CD4-positive, alpha-beta T cell treated with Interleukin-6 for 4 hours (primary cell): Measurements from ENCODE around the gene APAF1.
"Not testable (repeated sequence)": the region's sequence is repeated elsewhere in the genome, so short reads cannot be mapped to it uniquely, and the experiment has no call there.

ENCODE experiments used
- DNase-seq: peaks from one replicate; pipeline ENCODE4 v3.0.0-alpha.2; 2020; ENCODE audit warnings: mixed read lengths

APAF1 gene

GRCh38 chr12:98644712-98645571 is at the start of gene APAF1, which contains the start of gene IKBIP:
APAF1 (plus strand) TSS chr12:98645290; CDS start chr12:98648360, 3,070 bp downstream.
IKBIP (minus strand) TSS chr12:98644788; CDS start chr12:98644701, 87 bp downstream.
- DNase-seq, result peak; percentile 98

GRCh38 chr12:98597313-98597712 is 47.8 kb upstream of the APAF1 start:
- not testable (repeated sequence) for DNase-seq

- DNase-seq, result no peak
Observed at GRCh38 chr12:98601924-98602323, 43.2 kb upstream of the APAF1 start.

- DNase-seq, result no peak
Observed at GRCh38 chr12:98606359-98606988, 38.6 kb upstream of the APAF1 start.

- DNase-seq, result no peak
Observed at GRCh38 chr12:98610596-98610995, 34.5 kb upstream of the APAF1 start.

GRCh38 chr12:98612696-98613334 is 32.3 kb upstream of the APAF1 start:
- no peak for DNase-seq

- DNase-seq, result no peak
Observed at GRCh38 chr12:98618952-98619351, 26.1 kb upstream of the APAF1 start.

GRCh38 chr12:98635657-98636323 is 9.3 kb upstream of the APAF1 start:
- no peak for DNase-seq

- DNase-seq, result no peak
Observed at GRCh38 chr12:98637068-98637467, 8.0 kb upstream of the APAF1 start.

- no peak for DNase-seq
Observed at GRCh38 chr12:98638009-98638408, 7.1 kb upstream of the APAF1 start.

- no peak for DNase-seq
Observed at GRCh38 chr12:98639491-98639890, 5.6 kb upstream of the APAF1 start.

- not testable (repeated sequence) for DNase-seq
Observed at GRCh38 chr12:98642801-98643200, 2.3 kb upstream of the APAF1 start.

- DNase-seq, result no peak
Observed at GRCh38 chr12:98644433-98644711, 718 bp upstream of the APAF1 start.

GRCh38 chr12:98645572-98646067 is 530 bp downstream of the APAF1 start:
- DNase-seq, result no peak

GRCh38 chr12:98646294-98647090 is 1.4 kb downstream of the APAF1 start:
- DNase-seq, result no peak

GRCh38 chr12:98651328-98651727 is 6.2 kb downstream of the APAF1 start:
- DNase-seq, result no peak

GRCh38 chr12:98653866-98654493 is 8.9 kb downstream of the APAF1 start:
- peak; percentile 24 for DNase-seq

- no peak for DNase-seq
Observed at GRCh38 chr12:98656289-98657101, 11.4 kb downstream of the APAF1 start.

GRCh38 chr12:98660521-98660920 is 15.4 kb downstream of the APAF1 start:
- no peak for DNase-seq

GRCh38 chr12:98669751-98670150 is 24.7 kb downstream of the APAF1 start:
- DNase-seq, result peak; percentile 8

GRCh38 chr12:98671459-98671858 is 26.4 kb downstream of the APAF1 start:
- DNase-seq, result no peak
